HG03060 (cell line): ENCODE results near the gene NDUFV1.
"Not testable (repeated sequence)": the region's sequence is repeated elsewhere in the genome, so short reads cannot be mapped to it uniquely, and the experiment has no call there.

Experiments used
- ATAC-seq: cut with Tn5 transposase; IDR thresholded peaks from one replicate; pipeline ENCODE4 v1.9.1; 2021; ENCODE audit warnings: low read depth, moderate number of reproducible peaks; ENCODE audit not compliant: unreplicated experiment

NDUFV1 gene

DNA sequence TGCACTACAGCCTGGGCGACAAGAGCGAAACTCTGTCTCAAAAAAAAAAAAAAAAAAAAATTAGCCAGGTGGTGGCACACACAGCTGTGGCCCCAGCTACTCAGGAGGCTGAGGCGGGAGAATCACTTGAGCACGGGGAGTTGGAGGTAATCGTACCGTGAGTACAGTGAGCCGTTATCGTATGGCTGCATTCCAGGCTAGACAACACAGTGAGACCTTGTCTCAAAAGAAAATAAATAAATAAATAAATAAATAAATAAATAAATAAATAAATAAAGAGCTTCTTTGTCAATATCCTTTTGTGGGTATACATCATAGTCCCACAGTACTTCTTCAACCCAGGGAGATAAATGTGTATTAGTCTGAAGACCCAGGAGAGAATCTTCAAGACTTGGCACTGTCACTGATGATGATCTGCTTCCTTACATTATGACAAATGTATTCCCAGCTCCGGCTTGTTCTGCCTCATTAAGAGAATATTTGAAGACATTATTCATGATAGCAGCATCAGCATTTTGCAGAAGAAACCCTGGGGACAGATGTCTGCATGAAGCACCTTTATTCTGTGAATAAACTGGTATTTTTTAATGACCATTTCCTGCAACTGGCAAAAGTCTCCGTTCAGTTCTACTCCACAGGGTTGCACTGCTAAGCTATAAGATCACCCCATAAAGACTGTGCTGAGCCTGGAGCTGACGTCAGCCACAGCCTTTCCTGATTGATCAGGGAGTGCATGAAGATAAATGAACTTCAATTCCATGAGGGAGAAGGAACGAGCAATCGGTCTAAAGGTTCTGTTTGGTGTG is 45.4 kb downstream of the NDUFV1 start:
- no peak for ATAC-seq

GRCh38 chr11:67652965-67653845 is 46.5 kb downstream of the NDUFV1 start:
- no peak for ATAC-seq

DNA sequence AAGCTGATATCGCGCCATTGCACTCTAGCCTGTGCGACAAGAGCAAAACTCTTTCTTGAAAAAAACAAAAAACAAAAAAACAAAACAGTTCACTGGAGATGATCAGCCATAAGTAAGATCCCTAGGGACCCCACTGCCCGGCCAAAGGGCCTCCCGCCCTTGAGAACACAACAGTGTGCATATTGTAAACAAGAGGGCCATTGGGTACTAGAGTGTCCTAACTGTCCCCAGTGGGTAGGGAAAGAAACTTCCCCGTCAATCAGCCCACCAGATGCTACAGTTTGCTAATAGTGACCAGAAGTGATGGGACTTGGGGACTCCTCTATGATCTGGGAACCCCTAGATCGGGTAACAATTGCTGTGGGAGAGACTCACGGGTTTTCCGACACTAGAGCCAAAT is 47.5 kb downstream of the NDUFV1 start:
- no peak for ATAC-seq

DNA sequence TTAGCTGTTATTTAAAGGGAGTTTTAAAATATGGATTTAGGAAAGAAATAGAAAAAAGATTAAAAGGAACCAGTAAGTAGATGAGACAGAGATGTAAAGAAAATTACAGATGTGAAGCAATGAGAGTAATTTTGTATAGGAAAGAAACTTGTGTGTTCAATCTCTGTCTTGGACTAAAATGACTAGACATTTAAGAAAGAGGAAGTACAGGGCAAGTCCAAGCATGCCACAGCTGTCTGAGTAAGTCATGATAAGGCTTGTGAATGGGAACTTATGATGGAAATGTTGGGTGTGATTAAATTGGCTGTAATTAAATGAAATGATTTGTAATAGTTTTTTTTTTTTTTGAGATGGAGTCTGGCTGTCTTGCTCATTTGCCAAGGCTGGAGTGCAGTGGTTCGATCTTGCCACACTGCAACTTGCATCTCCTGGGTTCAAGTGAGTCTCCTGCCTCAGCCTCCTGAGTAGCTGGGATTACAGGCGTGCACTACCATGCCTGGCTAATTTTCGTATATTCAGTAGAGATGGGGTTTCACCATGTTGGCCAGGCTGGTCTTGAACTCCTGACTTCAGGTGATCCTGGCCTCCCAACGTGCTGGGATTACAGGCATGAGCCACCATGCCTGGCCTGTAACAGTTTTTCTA is 49.7 kb downstream of the NDUFV1 start:
- no peak for ATAC-seq

- no peak for ATAC-seq
Observed at GRCh38 chr11:67657300-67657699, 50.6 kb downstream of the NDUFV1 start.

DNA sequence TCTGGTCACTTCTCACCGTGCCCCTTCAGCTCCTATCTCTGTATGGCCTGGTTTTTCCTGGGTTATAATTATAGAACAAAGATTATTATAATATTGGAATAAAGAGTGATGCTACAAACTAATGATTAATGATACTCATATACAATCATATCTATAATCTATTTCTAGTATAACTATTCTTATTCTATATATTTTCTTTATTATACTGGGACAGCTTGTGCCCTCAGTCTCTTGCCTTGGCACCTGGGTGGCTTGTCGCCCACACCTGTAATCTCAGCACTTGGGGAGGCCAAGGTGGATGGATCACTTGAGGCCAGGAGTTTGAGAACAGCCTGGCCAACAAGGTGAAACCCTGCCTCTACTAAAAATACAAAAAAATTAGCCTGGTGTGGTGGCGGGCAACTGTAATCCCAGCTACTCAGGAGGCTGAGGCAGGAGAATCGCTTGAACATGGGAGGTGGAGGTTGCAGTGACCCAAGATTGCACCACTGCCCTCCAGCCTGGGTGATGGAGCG is 53.0 kb downstream of the NDUFV1 start:
- ATAC-seq = not testable (repeated sequence)

GRCh38 chr11:67660752-67661151 is 54.0 kb downstream of the NDUFV1 start:
- not testable (repeated sequence) for ATAC-seq
